Adrenal gland (tissue), 12 donors: ENCODE data around the gene ADGRG7. TPM values are rescaled to one million over a fixed set of nuclear protein-coding genes. Genes with fewer than 3 reads are reported as not detected.

ENCODE experiments used
- DNase-seq, 7 donors: peaks; one replicate each; pipeline ENCODE4 v3.0.0-alpha.2; 2019 to 2020
- H3K27ac ChIP-seq, 5 donors: fragments of 200-600 bp; sonication (generic) in 4 of 5; 1 replicate in 3 of 5; 2 replicates in 2 of 5; pipeline versions ENCODE4 v1.5.1 to v1.8.0; 2016 to 2020; ENCODE audit warnings: mild to moderate bottlenecking in 1 of 5
- H3K27me3 ChIP-seq: fragments of 200-600 bp; 2 replicates; pipeline ENCODE4 v1.8.0; 2021
- H3K36me3 ChIP-seq, 2 donors: fragments of 200-600 bp; replicated peaks in 1 of 2; 1 replicate in 1 of 2; 2 replicates in 1 of 2; pipeline versions ENCODE4 v1.5.1 to v1.8.0; 2018 to 2022
- H3K4me1 ChIP-seq, 2 donors: fragments of 200-600 bp; replicated peaks in 1 of 2; 1 replicate in 1 of 2; 2 replicates in 1 of 2; pipeline versions ENCODE4 v1.5.1 to v1.8.0; 2018 to 2021
- H3K4me3 ChIP-seq, 4 donors: fragments of 200-600 bp; sonication (generic) in 3 of 4; one replicate each; pipeline ENCODE4 v1.5.1; 2016 to 2018
- H3K9me3 ChIP-seq, 3 donors: fragments of 200-600 bp; sonication (generic) in 1 of 3; replicated peaks in 1 of 3; 1 replicate in 2 of 3; 2 replicates in 1 of 3; pipeline versions ENCODE4 v1.5.1 to v1.8.0; 2016 to 2021
- POLR2A ChIP-seq, 2 donors: fragments of 450-650 bp; IDR thresholded peaks; one replicate each; pipeline ENCODE4 v1.6.1; 2017; ENCODE audit warnings: antibody characterized with exemption in 2 of 2, mild to moderate bottlenecking in 2 of 2, moderate library complexity in 1 of 2
- WGBS, 4 donors: extraction: QIAGEN DNeasy Blood & Tissue Kit in 2 of 4; methylation state at CpG; one replicate each; pipeline versions ENCODE4 v1.1.5 to v1.1.7; 2013 to 2017; 5-methylcytosine and 5-hydroxymethylcytosine counted together
- intact Hi-C, 2 donors: fragments of 100-400 bp; cut with DNase I; formaldehyde crosslinking; loops; one replicate each; pipeline versions ENCODE4 v1.14.1 to v1.15.0; 2022 to 2023
- polyA plus RNA-seq, 3 donors: library from polyadenylated mRNA; stranded (reverse); fragments of 200-250 nt in 2 of 3; fragments of 350-450 nt in 1 of 3; fragmentation: Illumina TruSeq in 1 of 3; extraction: RNeasy Lipid Tissue Mini Kit (QIAGEN cat#74804) in 1 of 3; gene quantifications; one replicate each; pipeline ENCODE4 v1.2.3, GENCODE V29; 2013 to 2014
- total RNA-seq, 9 donors: library from RNA; depleted of rRNA in 4 of 9; stranded (reverse); fragments of >200 nt in 4 of 9; fragments of 120-200 nt in 1 of 9; fragmentation: NEBNext Ultra II Directional in 1 of 9; extraction: Animal tissue kit (Norgen Biotek cat#: 25700) in 1 of 9; gene quantifications; one replicate each; pipeline versions ENCODE4 v1.1.0 to v1.2.4, GENCODE V29; 2013 to 2023
- TF ChIP-seq, protein P1 (sequence below), 6 experiments: fragments of 450-650 bp in 4 of 6; fragments of 200-600 bp in 2 of 6; sonication (generic) in 1 of 6; IDR thresholded peaks; 1 replicate in 5 of 6; 2 replicates in 1 of 6; pipeline versions ENCODE4 v1.5.1 to v1.8.0; 2016 to 2021; ENCODE audit warnings: antibody characterized with exemption in 6 of 6, mild to moderate bottlenecking in 2 of 6, moderate library complexity in 1 of 6
- donor health status: healthy with polysubstance abuse.
- donor health status: Bipolar disorder and iron deficiency.
- donor health status: DM: yes; HTN: yes; CAD: no.
- donor health status: DM: no; HTN: no; CAD: no.
- donor health status: DM: no; HTN: no; CAD: no.
- donor health status: DM: yes; HTN: yes; CAD: no.

The ADGRG7 gene
- total and polyA plus RNA-seq, 12 donors = not detected

DNA sequence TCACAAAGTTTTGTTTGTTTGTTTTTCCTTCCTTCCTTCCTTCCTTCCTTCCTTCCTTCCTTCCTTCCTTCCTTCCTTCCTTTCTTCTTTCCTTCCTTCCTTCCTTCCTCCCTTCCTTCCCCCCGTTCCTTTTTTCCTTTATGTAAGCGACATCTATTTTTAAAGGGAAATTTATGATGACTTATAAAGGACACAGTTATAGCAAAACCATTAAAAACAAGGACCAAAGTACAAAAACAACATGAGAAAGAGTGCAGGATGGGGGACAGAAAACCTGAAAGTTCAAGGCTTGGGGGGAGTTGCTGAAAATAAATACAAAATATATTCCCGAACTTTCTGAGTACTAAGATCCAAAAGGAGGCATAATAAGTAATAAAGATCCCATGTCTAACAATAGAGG is 1.8 kb downstream of the ADGRG7 start:
- no peak for DNase-seq
- WGBS, 4 donors = 49 to 65% (median 62%) methylated on average over 3 of the region's 3 CpGs
- H3K27ac ChIP-seq = no peak overlapping the region
- peaks cover 6% of the 10 kb centered on the region for H3K27me3 ChIP-seq
- no peaks in the 10 kb centered on the region for H3K4me1 ChIP-seq
- H3K4me3 ChIP-seq = no peak overlapping the region
- TF ChIP-seq, protein P1, sequence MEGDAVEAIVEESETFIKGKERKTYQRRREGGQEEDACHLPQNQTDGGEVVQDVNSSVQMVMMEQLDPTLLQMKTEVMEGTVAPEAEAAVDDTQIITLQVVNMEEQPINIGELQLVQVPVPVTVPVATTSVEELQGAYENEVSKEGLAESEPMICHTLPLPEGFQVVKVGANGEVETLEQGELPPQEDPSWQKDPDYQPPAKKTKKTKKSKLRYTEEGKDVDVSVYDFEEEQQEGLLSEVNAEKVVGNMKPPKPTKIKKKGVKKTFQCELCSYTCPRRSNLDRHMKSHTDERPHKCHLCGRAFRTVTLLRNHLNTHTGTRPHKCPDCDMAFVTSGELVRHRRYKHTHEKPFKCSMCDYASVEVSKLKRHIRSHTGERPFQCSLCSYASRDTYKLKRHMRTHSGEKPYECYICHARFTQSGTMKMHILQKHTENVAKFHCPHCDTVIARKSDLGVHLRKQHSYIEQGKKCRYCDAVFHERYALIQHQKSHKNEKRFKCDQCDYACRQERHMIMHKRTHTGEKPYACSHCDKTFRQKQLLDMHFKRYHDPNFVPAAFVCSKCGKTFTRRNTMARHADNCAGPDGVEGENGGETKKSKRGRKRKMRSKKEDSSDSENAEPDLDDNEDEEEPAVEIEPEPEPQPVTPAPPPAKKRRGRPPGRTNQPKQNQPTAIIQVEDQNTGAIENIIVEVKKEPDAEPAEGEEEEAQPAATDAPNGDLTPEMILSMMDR (IDR thresholded peaks at IDR 0.05) = no peak
- TF ChIP-seq POLR2A (IDR thresholded peaks at IDR 0.05) = no peak
- intact Hi-C loops = no loop called here
- no peaks in the 10 kb centered on the region for H3K36me3 ChIP-seq
- no peaks in the 10 kb centered on the region for H3K9me3 ChIP-seq

DNA sequence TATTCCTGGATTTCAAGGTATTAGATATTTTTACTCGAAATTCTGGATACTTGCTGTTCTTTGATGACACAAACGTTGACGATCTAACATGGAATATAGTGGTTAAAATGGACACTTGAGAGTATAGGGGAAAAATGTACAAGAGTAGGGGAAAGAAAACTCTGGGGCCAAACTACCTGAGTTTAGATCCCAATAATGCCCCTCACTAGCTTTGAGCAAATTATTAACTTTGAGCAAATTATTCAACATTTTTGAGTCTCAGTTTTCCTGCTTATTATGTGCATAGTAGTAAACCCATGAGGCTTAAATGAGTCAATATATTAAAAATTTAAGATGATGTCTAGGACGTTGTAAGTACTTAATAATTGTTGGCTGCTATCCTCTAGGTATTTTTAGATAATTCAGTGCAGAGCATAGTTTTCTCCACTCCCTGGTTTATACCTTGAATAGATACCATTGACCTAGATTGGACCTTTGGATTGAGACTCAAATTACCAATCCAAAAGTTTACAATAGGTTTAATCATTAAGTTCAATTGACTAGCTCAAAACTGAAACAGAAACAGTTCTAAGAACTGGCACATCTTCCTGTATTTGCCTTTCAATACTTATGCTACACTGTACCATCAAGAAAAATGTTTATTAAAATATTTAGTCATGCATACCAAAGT is 4.5 kb downstream of the ADGRG7 start:
- H3K4me3 ChIP-seq = no peak overlapping the region
- H3K27me3 ChIP-seq = peaks cover 6% of the 10 kb centered on the region
- no peak for DNase-seq
- TF ChIP-seq, protein P1 (IDR thresholded peaks at IDR 0.05) = no peak
- no peak for TF ChIP-seq POLR2A (IDR thresholded peaks at IDR 0.05)
- H3K9me3 ChIP-seq = no peaks in the 10 kb centered on the region
- no peaks in the 10 kb centered on the region for H3K4me1 ChIP-seq
- H3K27ac ChIP-seq = no peak overlapping the region
- WGBS, 4 donors = 52 to 69% (median 64%) methylated on average over 4 of the region's 4 CpGs
- no peaks in the 10 kb centered on the region for H3K36me3 ChIP-seq
- intact Hi-C loops = no loop called here

DNA sequence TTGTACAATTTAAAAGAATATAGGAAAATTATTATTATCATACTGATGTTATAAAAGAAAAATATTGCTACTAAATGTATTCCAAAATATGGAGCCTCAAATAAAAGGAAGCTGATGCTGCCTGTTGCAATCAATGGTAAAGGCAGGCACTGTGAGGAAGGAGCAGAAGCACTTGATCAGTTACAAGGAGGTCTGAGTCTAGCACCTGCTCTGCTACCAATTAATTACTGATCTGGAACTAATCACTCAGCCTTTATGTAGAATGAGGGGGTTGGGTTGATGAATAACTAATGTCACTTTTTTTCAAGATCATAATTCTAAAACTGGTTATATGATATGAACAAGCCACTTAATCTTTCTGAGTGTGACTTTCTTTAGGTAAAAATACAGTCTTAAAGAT is 5.5 kb downstream of the ADGRG7 start:
- TF ChIP-seq POLR2A (IDR thresholded peaks at IDR 0.05) = no peak
- TF ChIP-seq, protein P1 (IDR thresholded peaks at IDR 0.05) = no peak
- no peak overlapping the region for H3K27ac ChIP-seq
- no peaks in the 10 kb centered on the region for H3K4me1 ChIP-seq
- H3K27me3 ChIP-seq = peaks cover 1% of the 10 kb centered on the region
- DNase-seq = no peak
- intact Hi-C loops = no loop called here
- H3K36me3 ChIP-seq = no peaks in the 10 kb centered on the region
- H3K9me3 ChIP-seq = no peaks in the 10 kb centered on the region
- H3K4me3 ChIP-seq = no peak overlapping the region

DNA sequence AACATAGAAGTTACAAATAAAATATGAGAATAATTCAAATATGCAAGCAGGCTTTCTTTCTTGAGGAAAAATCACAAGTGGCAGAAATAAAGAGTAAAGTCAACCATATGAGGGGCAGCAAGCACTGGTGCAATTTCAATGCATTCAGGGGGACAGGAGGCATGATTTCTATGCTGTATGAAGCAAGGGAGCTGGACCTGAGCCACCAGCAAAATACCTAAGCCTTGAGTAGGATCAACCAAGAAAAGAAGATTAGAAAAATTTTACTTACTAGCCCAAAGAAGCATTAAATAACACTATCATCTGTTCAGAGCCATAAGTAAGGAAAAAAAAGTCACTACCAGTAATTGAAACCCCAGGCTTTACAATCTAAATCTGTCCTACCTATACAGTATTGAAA is 6.3 kb downstream of the ADGRG7 start:
- H3K4me3 ChIP-seq = no peak overlapping the region
- no peaks in the 10 kb centered on the region for H3K9me3 ChIP-seq
- H3K36me3 ChIP-seq = no peaks in the 10 kb centered on the region
- no peak overlapping the region for H3K27ac ChIP-seq
- no peaks in the 10 kb centered on the region for H3K27me3 ChIP-seq
- DNase-seq = no peak
- no peaks in the 10 kb centered on the region for H3K4me1 ChIP-seq
- TF ChIP-seq, protein P1 (IDR thresholded peaks at IDR 0.05) = no peak
- TF ChIP-seq POLR2A (IDR thresholded peaks at IDR 0.05) = no peak
- intact Hi-C loops = no loop called here
